Testis (tissue), 2 donors: Measurements from ENCODE around the gene PDE10A.
"Not testable (repeated sequence)": the region's sequence is repeated elsewhere in the genome, so short reads cannot be mapped to it uniquely, and the experiment has no call there.

Source experiments
- CTCF ChIP-seq, 3 experiments: fragments of 450-650 bp in 2 of 3; fragments of 200-600 bp in 1 of 3; sonication (generic) in 1 of 3; IDR thresholded peaks; one replicate each; pipeline ENCODE4 v1.5.1; 2016 to 2019; ENCODE audit warnings: antibody characterized with exemption in 3 of 3, mild to moderate bottlenecking in 2 of 3, moderate library complexity in 1 of 3
- POLR2A ChIP-seq: fragments of 450-650 bp; IDR thresholded peaks from one replicate; pipeline ENCODE4 v1.6.1; 2017; ENCODE audit warnings: antibody characterized with exemption, mild to moderate bottlenecking, moderate library complexity

GRCh38 chr6:165554644-165555043 lies 108.4 kb downstream of the PDE10A start:
- TF ChIP-seq CTCF (IDR thresholded peaks at IDR 0.05); POLR2A: not testable (repeated sequence)
